Measurements from ENCODE around the gene TRIM75.

Gene TRIM75

GRCh38 chr4:165053645-165054044 is at the start of gene TRIM75:
Gene TRIM75 (plus strand): TSS chr4:165053866. CDS start chr4:165059148, 5,282 bp downstream.
- TF ChIP-seq, protein P1, sequence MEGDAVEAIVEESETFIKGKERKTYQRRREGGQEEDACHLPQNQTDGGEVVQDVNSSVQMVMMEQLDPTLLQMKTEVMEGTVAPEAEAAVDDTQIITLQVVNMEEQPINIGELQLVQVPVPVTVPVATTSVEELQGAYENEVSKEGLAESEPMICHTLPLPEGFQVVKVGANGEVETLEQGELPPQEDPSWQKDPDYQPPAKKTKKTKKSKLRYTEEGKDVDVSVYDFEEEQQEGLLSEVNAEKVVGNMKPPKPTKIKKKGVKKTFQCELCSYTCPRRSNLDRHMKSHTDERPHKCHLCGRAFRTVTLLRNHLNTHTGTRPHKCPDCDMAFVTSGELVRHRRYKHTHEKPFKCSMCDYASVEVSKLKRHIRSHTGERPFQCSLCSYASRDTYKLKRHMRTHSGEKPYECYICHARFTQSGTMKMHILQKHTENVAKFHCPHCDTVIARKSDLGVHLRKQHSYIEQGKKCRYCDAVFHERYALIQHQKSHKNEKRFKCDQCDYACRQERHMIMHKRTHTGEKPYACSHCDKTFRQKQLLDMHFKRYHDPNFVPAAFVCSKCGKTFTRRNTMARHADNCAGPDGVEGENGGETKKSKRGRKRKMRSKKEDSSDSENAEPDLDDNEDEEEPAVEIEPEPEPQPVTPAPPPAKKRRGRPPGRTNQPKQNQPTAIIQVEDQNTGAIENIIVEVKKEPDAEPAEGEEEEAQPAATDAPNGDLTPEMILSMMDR (conservative IDR thresholded peaks at IDR 0.05; ENCODE audit: low read length), result no peak
- no peak for DNase-seq (ENCODE audit: low read depth)
- no peak within 1 kb of the TSS for H3K4me3 ChIP-seq (ENCODE audit: low read length)

DNA sequence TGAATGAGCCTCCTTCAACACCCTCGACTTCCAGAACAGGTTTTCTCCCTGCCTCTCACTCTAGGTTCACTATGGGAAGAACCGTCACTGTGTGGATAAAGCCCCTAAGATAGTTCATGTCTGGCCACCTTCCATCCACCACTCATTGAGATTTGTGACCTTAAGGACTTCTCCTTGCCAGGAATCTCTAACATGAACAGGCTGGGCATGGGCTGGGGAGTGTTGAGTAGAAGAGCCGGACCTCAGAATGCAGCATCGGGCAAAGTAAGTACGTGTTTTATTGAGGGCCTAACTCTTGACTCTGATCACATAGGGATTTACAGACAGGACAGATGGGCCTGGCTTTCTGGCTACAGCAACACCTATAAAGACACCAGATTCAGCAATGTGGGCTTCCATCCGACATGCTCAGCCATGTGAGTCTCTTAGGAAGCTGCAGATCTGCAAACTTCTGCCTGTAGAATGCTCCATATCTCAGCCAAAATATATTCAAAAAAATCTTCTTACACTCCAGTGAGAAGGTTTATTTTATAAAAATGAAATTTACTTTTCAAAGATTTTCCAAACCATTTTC is 48.2 kb upstream of the TRIM75 start:
- DNase-seq (ENCODE audit: low read depth), result no peak
- TF ChIP-seq, protein P1 (conservative IDR thresholded peaks at IDR 0.05; ENCODE audit: low read length), result no peak
- H3K4me3 ChIP-seq (ENCODE audit: low read length), result no peak overlapping the region

GRCh38 chr4:165006456-165006855 is 47.2 kb upstream of the TRIM75 start:
- TF ChIP-seq, protein P1 (conservative IDR thresholded peaks at IDR 0.05; ENCODE audit: low read length), result no peak
- no peak for DNase-seq (ENCODE audit: low read depth)
- H3K4me3 ChIP-seq (ENCODE audit: low read length), result no peak overlapping the region

DNA sequence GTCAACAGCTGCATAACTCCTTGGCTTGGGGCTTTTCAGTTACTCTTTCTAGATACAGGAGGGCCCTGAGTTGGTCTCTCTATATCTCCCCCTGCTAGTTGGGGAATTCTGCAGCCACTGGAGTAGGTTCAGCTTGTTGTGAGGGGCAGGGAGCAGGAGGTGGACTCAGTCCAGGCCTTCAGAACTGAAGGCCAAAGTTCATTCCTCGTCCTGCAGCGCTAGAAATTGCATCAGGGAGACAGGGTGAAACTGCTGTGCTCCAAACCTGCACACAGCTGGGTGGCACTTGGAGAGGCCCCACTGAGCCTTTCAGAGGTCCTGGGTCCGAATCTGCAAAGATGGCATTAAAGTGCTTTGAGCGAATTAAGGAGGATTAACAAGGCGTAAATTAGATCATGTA is 46.8 kb upstream of the TRIM75 start:
- DNase-seq (ENCODE audit: low read depth), result no peak
- H3K4me3 ChIP-seq (ENCODE audit: low read length), result no peak overlapping the region
- TF ChIP-seq, protein P1 (conservative IDR thresholded peaks at IDR 0.05; ENCODE audit: low read length), result no peak

GRCh38 chr4:165009493-165010227 is 44.0 kb upstream of the TRIM75 start:
- no peak overlapping the region for H3K4me3 ChIP-seq (ENCODE audit: low read length)
- TF ChIP-seq, protein P1 (conservative IDR thresholded peaks at IDR 0.05; ENCODE audit: low read length), result no peak
- no peak for DNase-seq (ENCODE audit: low read depth)

DNA sequence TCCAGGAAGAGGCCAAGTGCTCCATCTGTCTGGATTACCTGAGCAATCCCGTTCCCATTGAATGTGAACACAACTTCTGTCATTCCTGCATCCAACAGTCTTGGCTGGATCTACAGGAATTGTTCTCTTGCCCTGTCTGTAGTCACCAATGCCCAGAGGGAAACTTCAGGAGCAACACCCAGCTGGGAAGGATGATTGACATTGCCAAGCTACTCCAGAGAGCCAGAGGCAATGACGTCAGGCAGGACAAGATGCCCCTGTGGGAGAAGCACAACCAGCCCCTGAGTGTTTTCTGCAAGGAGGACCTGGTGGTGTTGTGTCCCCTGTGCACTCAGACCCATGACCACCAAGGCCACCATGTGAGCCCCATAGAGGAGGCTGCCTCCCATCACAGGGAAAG is 43.2 kb upstream of the TRIM75 start:
- no peak overlapping the region for H3K4me3 ChIP-seq (ENCODE audit: low read length)
- DNase-seq (ENCODE audit: low read depth), result no peak
- TF ChIP-seq, protein P1 (conservative IDR thresholded peaks at IDR 0.05; ENCODE audit: low read length), result no peak

GRCh38 chr4:165010991-165011390 is 42.7 kb upstream of the TRIM75 start:
- TF ChIP-seq, protein P1 (conservative IDR thresholded peaks at IDR 0.05; ENCODE audit: low read length), result no peak
- DNase-seq (ENCODE audit: low read depth), result no peak
- no peak overlapping the region for H3K4me3 ChIP-seq (ENCODE audit: low read length)
